Measurements from ENCODE around the gene NPBWR2. TPM values are rescaled to one million over a fixed set of nuclear protein-coding genes. Genes with fewer than 3 reads are reported as not detected.

Gene NPBWR2
- total RNA-seq, 6 experiments from 2014 or later = not detected

GRCh38 chr20:64086801-64087200 lies 20.6 kb downstream of the NPBWR2 start:
- no peak for DNase-seq
- no peaks in the 10 kb centered on the region for H3K4me1 Mint-ChIP-seq (ENCODE audit: low read depth)
- peaks cover 31% of the 10 kb centered on the region for H3K27me3 Mint-ChIP-seq (ENCODE audit: insufficient read depth)
- no peaks in the 10 kb centered on the region for H3K9me3 Mint-ChIP-seq
- no peak overlapping the region for H3K27ac Mint-ChIP-seq
- no peaks in the 10 kb centered on the region for H3K36me3 Mint-ChIP-seq (ENCODE audit: low read depth)
- TF ChIP-seq CTCF (IDR thresholded peaks at IDR 0.05) = no peak
- H3K4me3 Mint-ChIP-seq = no peak overlapping the region

- Mint-ChIP-seq H3K4me3 (no peak overlapping the region; the same call in 1 of the 2 replicates), H3K4me1 (ENCODE audit: low read depth) (no peaks in the 10 kb centered on the region), H3K27ac (no peak overlapping the region), H3K27me3 (ENCODE audit: insufficient read depth) (peaks cover 34% of the 10 kb centered on the region), H3K9me3 (no peaks in the 10 kb centered on the region), H3K36me3 (ENCODE audit: low read depth) (no peaks in the 10 kb centered on the region)
- DNase-seq = no peak
- TF ChIP-seq CTCF (IDR thresholded peaks at IDR 0.05) = no peak
These were observed 22.6 kb downstream of the NPBWR2 start for GRCh38 chr20:64084685-64085152.

- TF ChIP-seq CTCF (IDR thresholded peaks at IDR 0.05) = no peak; the same call in 1 of the 2 replicates
- Mint-ChIP-seq H3K27me3 (ENCODE audit: insufficient read depth) (peaks cover 34% of the 10 kb centered on the region), H3K4me3 (peak within 1 kb of the TSS; percentile 73), H3K4me1 (ENCODE audit: low read depth) (peaks cover 2% of the 10 kb centered on the region; the same call in 1 of the 2 replicates), H3K27ac (no peak within 1 kb of the TSS), H3K36me3 (ENCODE audit: low read depth) (no peaks in the 10 kb centered on the region), H3K9me3 (no peaks in the 10 kb centered on the region)
- no peak for DNase-seq
These were observed 23.3 kb downstream of the NPBWR2 start, which contains the start of gene LKAAEAR1 for GRCh38 chr20:64083804-64084684. TSS of gene LKAAEAR1 (minus strand) at chr20:64084398. CDS start at chr20:64084219, 179 bp downstream.

- Mint-ChIP-seq H3K4me1 (ENCODE audit: low read depth) (peaks cover 8% of the 10 kb centered on the region; the same call in 1 of the 2 replicates), H3K36me3 (ENCODE audit: low read depth) (no peaks in the 10 kb centered on the region), H3K27me3 (ENCODE audit: insufficient read depth) (peaks cover 29% of the 10 kb centered on the region), H3K9me3 (no peaks in the 10 kb centered on the region), H3K4me3 (peak overlapping the region; percentile 51; the same call in 1 of the 2 replicates), H3K27ac (no peak overlapping the region)
- DNase-seq = no peak
- TF ChIP-seq CTCF (IDR thresholded peaks at IDR 0.05) = peak; percentile 74
These were observed 24.0 kb downstream of the NPBWR2 start for GRCh38 chr20:64083378-64083803.

GRCh38 chr20:64082820-64083377 lies 24.5 kb downstream of the NPBWR2 start:
- Mint-ChIP-seq H3K36me3 (ENCODE audit: low read depth) (no peaks in the 10 kb centered on the region), H3K9me3 (no peaks in the 10 kb centered on the region), H3K4me3 (peak overlapping the region; percentile 51; the same call in 1 of the 2 replicates), H3K27me3 (ENCODE audit: insufficient read depth) (peaks cover 25% of the 10 kb centered on the region), H3K4me1 (ENCODE audit: low read depth) (peaks cover 8% of the 10 kb centered on the region; the same call in 1 of the 2 replicates), H3K27ac (no peak overlapping the region)
- no peak for TF ChIP-seq CTCF (IDR thresholded peaks at IDR 0.05)
- DNase-seq = no peak
